Omental fat pad (tissue), 4 donors: ENCODE results near the gene ACP3. TPM values are rescaled to one million over a fixed set of nuclear protein-coding genes. Genes with fewer than 3 reads are reported as not detected.
"Not testable (repeated sequence)": the region's sequence is repeated elsewhere in the genome, so short reads cannot be mapped to it uniquely, and the experiment has no call there.

ENCODE experiments used
- ATAC-seq: fragments of 150-250 bp; one replicate; pipeline ENCODE4 v1.9.1; 2016; ENCODE audit warnings: mild to moderate bottlenecking, moderate library complexity; ENCODE audit not compliant: low FRiP score
- DNase-seq: peaks from one replicate; pipeline ENCODE4 v3.0.0-alpha.2; 2019; ENCODE audit warnings: low spot score
- CTCF ChIP-seq, 3 donors: fragments of 450-650 bp; IDR thresholded peaks; one replicate each; pipeline ENCODE4 v1.5.1; 2016 to 2017; ENCODE audit warnings: antibody characterized with exemption in 3 of 3, mild to moderate bottlenecking in 3 of 3, moderate library complexity in 2 of 3
- total RNA-seq, 4 donors: library from RNA; depleted of rRNA; stranded (reverse); fragments of >200 nt; gene quantifications; one replicate each; pipeline ENCODE4 v1.1.0, GENCODE V29; 2016

ACP3 gene
- total RNA-seq, 4 donors from 2014 or later = 2.0 to 4.6 (median 4.2) TPM

DNA sequence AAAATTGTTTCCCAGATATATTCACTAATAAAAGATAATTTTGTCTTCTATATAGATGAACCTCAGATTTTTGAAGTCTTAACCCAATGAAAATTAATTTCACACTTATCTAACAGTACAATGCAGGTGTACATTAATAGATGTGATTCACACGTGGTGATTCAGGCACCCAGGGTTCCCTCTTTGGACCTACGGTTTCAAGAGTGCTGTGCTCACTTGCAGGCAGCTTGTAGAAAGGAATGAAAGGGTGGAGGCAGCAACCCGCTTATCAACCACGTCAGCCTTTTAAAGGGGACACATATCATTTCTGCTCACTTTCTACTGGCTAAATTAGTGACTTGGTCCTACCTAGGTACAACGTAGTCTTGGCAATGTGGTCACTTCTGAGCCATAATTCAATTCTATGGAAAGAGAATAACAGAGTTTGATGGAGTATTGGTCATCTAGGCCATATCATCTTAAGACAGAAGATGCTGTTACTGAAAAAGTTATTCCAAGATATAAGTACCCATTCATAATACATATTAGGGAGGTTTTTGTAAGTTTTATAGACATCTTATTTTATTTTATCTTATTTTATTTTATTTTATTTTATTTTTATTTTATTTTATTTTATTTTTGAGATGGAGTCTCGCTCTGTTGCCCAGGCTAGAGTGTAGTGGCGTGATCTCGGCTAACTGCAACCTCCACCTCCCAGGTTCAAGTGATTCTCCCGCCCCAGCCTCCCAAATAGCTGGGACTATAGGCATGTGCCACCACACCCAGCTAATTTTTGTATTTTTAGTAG is 37.9 kb downstream of the ACP3 start:
- no peak for TF ChIP-seq CTCF (IDR thresholded peaks at IDR 0.05)
- ATAC-seq = no peak
- DNase-seq = no peak

GRCh38 chr3:132356568-132356967 is 39.4 kb downstream of the ACP3 start:
- no peak for DNase-seq
- no peak for ATAC-seq
- no peak for TF ChIP-seq CTCF (IDR thresholded peaks at IDR 0.05)

GRCh38 chr3:132360717-132361116 is 43.5 kb downstream of the ACP3 start:
- no peak for TF ChIP-seq CTCF (IDR thresholded peaks at IDR 0.05)
- ATAC-seq = no peak
- no peak for DNase-seq

GRCh38 chr3:132362329-132362728 is 45.1 kb downstream of the ACP3 start:
- TF ChIP-seq CTCF (IDR thresholded peaks at IDR 0.05) = no peak
- ATAC-seq (no peak), DNase-seq (no peak)

GRCh38 chr3:132368515-132368914 is 51.3 kb downstream of the ACP3 start:
- ATAC-seq (no peak), DNase-seq (no peak)
- no peak for TF ChIP-seq CTCF (IDR thresholded peaks at IDR 0.05)

DNA sequence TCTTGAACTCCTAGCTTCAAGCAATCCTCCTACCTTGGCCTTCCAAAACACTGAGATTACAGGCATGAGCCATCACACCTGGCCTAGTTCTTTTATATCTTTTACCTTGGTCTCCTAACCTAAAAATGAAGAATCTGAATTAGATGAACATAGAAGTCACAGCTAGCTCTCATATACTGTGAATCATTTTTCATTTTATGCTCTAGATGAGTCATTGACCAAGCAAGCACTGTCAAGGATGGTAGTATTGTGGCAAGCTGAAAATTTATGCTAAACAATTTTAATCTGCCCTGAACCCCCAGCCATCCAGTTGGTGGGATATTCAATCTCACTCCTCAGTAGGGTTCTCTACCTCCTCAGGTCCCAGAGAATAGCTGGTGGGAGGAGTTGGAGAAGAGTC is 51.8 kb downstream of the ACP3 start:
- ATAC-seq (no peak), DNase-seq (no peak)
- TF ChIP-seq CTCF (IDR thresholded peaks at IDR 0.05) = no peak

GRCh38 chr3:132376945-132377354 is 59.7 kb downstream of the ACP3 start:
- DNase-seq, ATAC-seq: not testable (repeated sequence)
